ENCODE results near the gene TGM6.

The TGM6 gene

GRCh38 chr20:2380601-2381000 is at the start of gene TGM6:
TSS of gene TGM6 (plus strand) at chr20:2380901. CDS start at chr20:2380969, 68 bp downstream.
- no peak for FAIRE-seq

GRCh38 chr20:2331106-2331505 is 49.6 kb upstream of the TGM6 start:
- FAIRE-seq: no peak

DNA sequence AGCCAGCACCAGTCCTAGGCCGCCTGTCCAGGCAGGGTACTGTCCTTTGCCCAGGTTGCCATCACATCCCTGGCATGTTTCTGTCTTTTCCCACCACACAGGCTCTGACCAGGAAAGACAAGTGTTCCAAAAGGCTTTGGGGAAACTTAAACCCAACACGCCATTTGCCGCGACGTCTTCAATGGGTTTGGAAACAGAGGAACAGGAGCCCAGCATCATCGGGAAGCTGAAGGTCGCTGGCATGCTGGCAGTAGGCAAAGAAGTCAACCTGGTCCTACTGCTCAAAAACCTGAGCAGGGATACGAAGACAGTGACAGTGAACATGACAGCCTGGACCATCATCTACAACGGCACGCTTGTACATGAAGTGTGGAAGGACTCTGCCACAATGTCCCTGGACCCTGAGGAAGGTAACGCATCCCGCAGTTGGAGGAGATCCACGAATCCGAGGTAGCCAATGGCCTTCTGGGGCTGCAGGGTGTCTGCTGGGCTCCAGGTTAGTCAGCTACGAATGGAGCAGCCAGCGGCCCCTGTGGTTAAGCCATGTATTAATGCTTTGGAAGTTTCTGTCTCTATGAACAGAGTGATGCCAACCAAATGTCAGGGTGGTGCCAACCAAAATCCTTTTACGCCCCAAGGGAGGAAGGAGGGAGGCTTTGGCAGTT is 48.7 kb upstream of the TGM6 start:
- FAIRE-seq: no peak

DNA sequence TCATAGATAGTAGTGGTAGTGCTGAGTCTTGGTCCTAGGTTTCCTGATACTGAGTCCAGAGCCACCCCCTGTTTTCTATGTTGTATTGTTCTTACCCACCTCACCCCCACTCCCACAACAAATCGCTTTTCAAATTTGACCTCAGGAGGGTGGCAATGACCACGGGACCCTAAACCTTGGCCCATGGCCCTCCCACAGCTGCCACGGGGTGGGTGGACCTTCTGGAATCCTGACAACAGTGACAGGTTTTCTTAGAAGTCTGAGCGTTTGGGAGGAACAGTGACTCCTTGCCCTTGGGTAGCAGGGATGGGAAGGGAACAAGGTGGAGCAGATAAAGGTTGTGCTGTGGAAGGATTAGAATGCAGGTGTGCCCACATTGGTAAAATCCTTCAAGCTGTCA is 48.0 kb upstream of the TGM6 start:
- FAIRE-seq: no peak

- no peak for FAIRE-seq
Observed at GRCh38 chr20:2333821-2334220, 46.9 kb upstream of the TGM6 start.

DNA sequence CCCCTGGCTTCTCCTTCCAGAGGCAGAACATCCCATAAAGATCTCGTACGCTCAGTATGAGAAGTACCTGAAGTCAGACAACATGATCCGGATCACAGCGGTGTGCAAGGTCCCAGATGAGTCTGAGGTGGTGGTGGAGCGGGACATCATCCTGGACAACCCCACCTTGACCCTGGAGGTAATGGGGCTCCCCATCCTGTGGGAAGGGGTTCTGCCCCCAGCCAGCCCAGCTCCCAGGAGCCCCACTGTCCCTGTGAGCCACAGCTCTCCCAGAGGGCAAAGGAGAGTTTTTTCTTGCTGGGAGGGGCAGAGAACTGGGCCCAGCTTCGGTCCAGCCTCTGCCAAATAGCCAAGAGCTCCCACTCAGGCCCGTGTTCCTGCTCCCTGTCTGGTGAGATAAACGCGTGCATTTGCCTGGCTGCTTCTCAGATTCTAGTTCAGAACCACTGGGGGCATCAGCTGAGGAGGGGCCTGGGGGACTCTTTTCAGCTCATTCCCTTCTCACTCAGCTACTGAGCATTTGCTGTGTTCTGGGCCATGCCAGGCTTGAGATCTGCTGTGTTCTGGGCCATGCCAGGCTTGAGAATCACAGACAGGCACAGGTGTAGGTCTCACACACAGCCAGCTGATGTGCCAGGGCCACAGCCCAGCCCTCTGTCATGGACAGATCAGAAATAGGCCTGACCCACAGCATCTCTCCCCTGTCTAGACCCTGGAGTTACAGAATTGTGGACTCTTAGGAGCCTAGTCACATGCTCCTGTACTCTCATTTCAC is 45.4 kb upstream of the TGM6 start:
- no peak for FAIRE-seq

- no peak for FAIRE-seq
Observed at GRCh38 chr20:2336471-2336870, 44.2 kb upstream of the TGM6 start.

GRCh38 chr20:2337142-2337541 is 43.6 kb upstream of the TGM6 start:
- FAIRE-seq: no peak

GRCh38 chr20:2338411-2339066 is 42.2 kb upstream of the TGM6 start:
- no peak for FAIRE-seq

- no peak for FAIRE-seq
Observed at GRCh38 chr20:2340136-2340535, 40.6 kb upstream of the TGM6 start.

DNA sequence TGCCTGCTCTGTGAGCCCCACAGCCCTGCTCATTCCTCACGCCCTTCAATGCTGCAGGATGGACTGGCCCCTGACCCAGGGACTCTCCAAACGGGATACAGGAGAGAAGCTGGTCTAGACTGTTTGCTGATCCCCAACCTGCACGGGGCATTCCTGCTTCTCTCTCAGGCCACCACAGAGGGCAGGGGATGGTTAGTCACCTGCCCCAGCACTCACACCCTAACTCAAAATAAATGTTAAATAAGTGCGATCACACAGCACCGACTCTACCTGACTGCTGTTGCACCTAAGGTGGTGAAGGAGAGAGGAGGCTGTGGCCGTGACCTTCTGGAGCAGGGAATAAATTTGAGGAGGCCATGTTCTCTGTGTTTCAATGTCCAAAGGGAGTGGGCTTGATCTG is 39.9 kb upstream of the TGM6 start:
- no peak for FAIRE-seq

- FAIRE-seq: no peak
Observed at GRCh38 chr20:2341336-2341735, 39.4 kb upstream of the TGM6 start.

DNA sequence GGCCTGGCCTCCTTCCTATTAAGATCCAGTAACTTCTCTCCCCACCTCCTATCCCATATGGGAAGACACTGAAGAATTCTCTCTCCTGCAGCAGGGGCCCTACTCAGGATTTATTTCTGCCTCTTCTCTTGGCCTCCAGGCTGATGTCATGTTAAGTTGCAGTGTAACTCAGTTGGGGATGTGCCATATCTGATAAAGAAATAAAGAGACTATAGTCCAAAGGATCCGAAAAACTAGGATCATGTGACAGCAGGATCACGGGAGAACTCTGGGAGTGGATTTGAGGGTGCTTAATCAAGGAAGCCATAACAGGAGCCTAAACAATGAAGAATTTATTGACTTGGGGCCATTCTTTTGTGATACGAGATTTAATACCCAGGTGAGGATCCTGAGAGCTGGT is 38.5 kb upstream of the TGM6 start:
- FAIRE-seq: no peak

DNA sequence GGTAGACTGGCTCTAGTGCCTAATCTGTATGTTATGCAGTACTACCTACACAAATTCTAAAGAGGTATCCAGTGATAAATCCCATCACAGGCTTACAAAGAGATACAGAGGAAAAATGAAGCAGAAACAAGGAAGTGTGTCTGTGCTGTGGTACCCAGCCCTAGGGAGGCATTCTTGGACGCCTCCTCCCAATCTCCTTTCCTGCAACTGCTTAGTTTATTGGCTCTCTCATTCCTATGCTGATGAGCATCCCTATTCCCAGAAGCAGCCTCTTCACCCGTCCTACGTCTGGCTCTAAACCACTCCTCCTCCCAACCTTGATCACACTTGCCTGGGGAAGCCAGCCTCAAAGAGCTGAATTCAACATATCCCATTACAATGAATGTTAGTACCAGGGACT is 34.5 kb upstream of the TGM6 start:
- no peak for FAIRE-seq

DNA sequence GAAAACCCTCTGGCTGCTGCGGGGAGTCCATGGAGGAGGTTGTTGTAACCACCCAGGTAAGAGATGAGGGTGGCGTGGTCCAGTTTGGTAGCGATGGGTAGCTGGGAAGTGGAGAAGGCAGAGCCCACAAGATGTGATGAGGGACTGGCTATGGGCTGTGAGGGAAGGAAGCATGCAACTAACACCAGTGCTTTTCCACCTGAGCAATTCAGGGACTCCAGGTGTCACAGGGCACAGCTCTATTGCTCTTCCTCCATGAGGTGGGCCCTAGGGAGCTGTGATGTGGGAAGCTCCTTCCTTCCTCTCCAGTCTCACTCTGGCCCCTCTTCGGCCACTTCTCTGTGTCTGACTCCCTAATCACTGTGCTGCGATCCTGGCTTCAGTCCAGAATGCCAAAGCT is 32.4 kb upstream of the TGM6 start:
- FAIRE-seq: no peak

GRCh38 chr20:2349801-2350200 is 30.9 kb upstream of the TGM6 start:
- FAIRE-seq: no peak

DNA sequence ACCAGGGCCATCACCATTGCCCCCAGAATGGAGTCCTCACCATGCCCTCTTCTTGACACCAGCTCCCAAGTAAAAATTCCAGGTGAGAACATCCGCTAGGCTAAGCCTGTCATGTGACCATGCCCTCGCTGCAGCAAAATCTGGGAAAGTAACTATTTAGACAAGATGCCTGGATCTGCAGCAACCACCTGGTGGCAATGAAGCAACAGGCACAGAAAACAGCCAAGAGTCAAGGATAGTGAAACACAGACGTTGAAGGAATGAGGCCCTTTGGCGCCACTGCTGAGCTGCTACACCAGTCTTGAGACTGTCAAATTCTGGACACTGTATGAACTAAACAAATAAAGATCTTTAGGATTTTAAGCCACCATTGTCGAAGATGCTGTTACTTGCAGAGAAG is 30.1 kb upstream of the TGM6 start:
- no peak for FAIRE-seq

DNA sequence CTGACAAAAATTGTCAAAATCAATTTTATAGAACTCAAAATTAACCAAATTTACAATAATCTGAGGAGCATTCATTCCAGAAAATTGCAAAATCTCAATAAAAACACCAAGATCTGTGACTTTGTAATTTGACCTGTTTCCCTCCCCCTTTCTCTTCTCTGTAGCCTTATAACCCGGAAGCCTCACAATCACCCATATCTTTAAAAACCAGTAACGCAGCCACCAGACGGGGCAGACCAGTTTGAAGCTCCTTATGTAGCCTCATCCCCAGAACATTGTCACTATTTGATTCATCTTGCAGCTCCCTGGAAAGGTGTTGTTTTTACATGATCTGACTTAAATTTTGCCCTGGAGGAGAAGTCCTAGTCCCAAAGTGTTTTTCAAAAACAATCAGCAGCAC is 27.5 kb upstream of the TGM6 start:
- no peak for FAIRE-seq

DNA sequence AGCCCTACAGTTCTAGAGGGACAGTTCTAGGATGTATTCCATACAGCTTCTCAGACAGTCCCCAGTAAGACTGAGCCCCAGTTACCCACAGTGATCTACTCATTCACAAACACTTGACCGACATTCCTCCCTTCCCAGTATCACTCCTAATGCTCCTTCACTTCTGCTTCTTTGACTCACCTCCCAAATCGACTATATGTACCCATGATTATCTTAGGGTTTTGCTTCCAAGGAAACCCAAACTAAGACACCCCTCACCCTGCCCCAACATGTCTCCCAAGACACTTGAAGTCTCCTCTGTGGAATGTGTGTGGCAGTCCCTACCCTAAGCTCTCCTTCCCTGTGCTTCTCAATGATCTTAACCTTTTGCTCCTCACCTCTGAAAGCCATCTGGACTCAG is 23.6 kb upstream of the TGM6 start:
- FAIRE-seq: no peak

GRCh38 chr20:2358006-2358405 is 22.7 kb upstream of the TGM6 start:
- no peak for FAIRE-seq

DNA sequence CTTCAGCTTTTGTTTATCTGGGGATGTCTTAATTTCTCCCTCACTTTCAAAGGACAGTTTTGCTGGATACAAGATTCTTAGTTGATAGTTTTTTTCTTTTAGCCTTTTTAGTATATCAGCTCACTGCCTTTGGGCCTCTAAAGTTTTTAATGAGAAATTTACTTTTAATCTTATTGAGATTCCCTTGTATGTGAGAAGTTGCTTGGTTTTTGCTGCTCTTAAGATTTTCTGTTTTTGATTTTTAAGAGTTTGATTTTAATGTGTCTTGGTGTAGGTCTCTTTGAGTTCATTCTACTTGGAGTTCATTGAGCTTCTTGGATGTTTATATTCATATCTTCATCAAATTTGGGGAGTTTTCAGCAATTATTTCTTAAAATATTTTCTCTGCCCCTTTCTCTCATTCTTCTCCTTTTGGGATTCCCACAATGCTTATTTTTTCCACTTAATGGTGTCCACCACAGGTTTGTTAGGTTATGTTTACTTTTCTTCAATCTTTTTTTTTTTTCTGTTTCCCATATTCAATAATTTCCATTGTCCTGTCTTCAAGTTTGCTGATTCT is 19.6 kb upstream of the TGM6 start:
- FAIRE-seq: no peak

GRCh38 chr20:2363187-2363586 is 17.5 kb upstream of the TGM6 start:
- FAIRE-seq: no peak

GRCh38 chr20:2363587-2363986 is 17.1 kb upstream of the TGM6 start:
- FAIRE-seq: no peak

DNA sequence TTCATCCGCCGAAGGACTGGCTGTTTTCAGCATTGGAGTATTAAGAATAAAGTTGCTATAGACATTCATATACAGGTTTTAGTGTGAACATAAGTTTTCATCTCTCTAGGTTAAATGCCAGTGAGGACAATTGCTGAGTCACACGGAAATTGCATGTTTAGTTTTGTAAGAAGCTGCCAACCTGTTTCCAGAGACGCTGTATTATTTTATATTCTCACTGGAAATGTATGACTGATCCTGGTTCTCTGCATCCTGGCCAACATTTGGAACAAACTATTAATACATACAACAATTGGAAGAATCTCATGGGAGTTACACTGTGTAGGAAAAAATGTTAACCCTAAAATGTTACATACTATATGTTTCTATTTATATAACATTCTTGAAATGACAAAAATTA is 16.7 kb upstream of the TGM6 start:
- no peak for FAIRE-seq

Measured in TTC549 (cell line).